NT2/D1 (cell line): ENCODE results near the gene SIKE1.
"Not testable (repeated sequence)": the region's sequence is repeated elsewhere in the genome, so short reads cannot be mapped to it uniquely, and the experiment has no call there.

Source experiments
- DNase-seq: peaks from one replicate; pipeline ENCODE4 v3.0.0-alpha.2; 2011; ENCODE audit warnings: low read depth, low spot score
- H3K27me3 ChIP-seq: 2 replicates; pipeline ENCODE4 v1.6.0; 2011; ENCODE audit warnings: mild to moderate bottlenecking; ENCODE audit not compliant: insufficient read length, insufficient read depth
- H3K36me3 ChIP-seq: 2 replicates; pipeline ENCODE4 v1.6.1; 2011; ENCODE audit warnings: mild to moderate bottlenecking, low read length, mixed read lengths; ENCODE audit not compliant: insufficient read depth, insufficient read length
- H3K4me1 ChIP-seq: 2 replicates; pipeline ENCODE4 v1.5.1; 2011; ENCODE audit not compliant: insufficient read depth, insufficient read length
- H3K4me3 ChIP-seq: 2 replicates; pipeline ENCODE4 v1.5.1; 2011; ENCODE audit warnings: low read depth; ENCODE audit not compliant: insufficient read length
- H3K9ac ChIP-seq: 2 replicates; pipeline ENCODE4 v1.6.0; 2011; ENCODE audit warnings: low read depth; ENCODE audit not compliant: insufficient read length
- H3K9me3 ChIP-seq: 2 replicates; pipeline ENCODE4 v1.5.1; 2011; ENCODE audit warnings: mild to moderate bottlenecking, low read length; ENCODE audit not compliant: insufficient read depth
- SUZ12 ChIP-seq: IDR thresholded peaks from 2 replicates; pipeline ENCODE4 v1.6.1; 2011; ENCODE audit not compliant: insufficient read length, insufficient read depth; ENCODE audit errors: extremely low read depth
- YY1 ChIP-seq: IDR thresholded peaks from 2 replicates; pipeline ENCODE4 v1.6.1; 2011; ENCODE audit not compliant: insufficient read length, insufficient read depth
- ZNF274 ChIP-seq: IDR thresholded peaks from 2 replicates; pipeline ENCODE4 v1.6.1; 2011; ENCODE audit warnings: mild to moderate bottlenecking, low read depth, low read length

SIKE1 gene

DNA sequence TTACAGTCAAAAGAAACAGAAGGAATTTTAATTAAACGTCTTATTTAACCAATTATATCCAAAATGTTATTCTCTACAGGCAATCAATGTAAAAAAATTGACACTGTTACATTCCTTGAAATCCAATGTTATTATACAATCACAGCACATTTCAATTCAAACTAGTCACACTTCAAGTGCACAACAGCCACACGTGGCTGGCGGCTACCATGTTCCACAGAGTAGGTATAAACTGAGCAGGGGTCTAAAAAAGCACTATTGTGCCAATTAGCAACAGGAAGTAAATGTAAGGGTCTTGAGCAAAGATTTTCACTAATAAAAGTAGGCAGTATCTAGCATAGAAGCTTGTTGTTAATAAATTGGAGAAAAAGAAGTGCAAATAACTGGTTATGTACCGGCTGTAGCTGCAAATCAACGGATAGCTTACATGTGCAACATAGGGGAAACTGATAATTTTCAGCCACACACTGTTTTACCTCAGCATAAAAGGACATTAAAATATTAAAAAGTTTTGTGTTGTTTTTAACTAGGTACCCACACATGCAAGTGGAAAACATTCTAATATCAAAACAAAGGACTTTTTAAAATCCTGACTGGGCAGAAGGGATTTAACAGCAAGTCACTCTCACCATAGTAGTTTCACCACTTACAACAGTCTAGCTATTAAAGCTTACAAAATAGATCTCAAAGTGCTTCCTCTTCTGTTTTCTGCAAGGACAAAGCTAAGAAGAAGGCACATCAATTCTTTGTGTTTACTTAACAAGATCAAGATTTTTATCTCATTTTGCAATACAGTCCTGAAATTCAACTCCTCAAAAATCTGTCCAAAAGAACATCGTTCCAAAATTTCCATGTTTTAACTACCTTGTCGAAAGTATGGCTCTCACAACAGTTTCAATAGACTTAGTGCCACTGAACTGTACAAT is 25.2 kb downstream of the SIKE1 start:
- no peak for DNase-seq
- H3K9ac ChIP-seq, result peak overlapping the region; percentile 100

DNA sequence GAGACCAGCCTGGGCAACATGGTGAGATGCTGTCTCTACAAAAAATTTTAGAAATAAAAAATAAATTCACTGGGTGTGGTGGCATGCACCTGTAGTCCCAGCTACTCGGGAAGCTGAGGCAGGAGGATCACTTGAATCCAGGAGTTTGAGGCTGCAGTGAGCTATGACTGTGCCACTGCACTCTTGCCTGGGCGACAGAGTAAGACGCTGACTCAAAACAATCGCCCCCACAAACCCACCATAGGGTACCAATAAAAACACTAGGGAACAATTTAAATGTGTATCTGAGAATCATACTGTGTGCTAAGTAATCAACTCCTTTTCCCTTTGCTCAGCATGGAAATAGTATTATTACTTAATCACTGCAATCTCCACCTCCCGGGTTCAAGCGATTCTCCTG is 26.8 kb downstream of the SIKE1 start:
- not testable (repeated sequence) for DNase-seq, H3K9me3 ChIP-seq, H3K27me3 ChIP-seq, H3K4me3 ChIP-seq, H3K9ac ChIP-seq, H3K4me1 ChIP-seq
- peaks cover 60% of the 10 kb centered on the region for H3K36me3 ChIP-seq

More for the DNA sequence above, 25.2 kb downstream of the SIKE1 start:
- Histone ChIP-seq H3K4me3 (peak overlapping the region; percentile 100), H3K9me3 (no peaks in the 10 kb centered on the region), H3K36me3 (peaks cover 45% of the 10 kb centered on the region), H3K4me1 (peaks cover 3% of the 10 kb centered on the region), H3K27me3 (no peaks in the 10 kb centered on the region)
- TF ChIP-seq YY1 (no peak), SUZ12 (no peak), ZNF274 (no peak)

DNA sequence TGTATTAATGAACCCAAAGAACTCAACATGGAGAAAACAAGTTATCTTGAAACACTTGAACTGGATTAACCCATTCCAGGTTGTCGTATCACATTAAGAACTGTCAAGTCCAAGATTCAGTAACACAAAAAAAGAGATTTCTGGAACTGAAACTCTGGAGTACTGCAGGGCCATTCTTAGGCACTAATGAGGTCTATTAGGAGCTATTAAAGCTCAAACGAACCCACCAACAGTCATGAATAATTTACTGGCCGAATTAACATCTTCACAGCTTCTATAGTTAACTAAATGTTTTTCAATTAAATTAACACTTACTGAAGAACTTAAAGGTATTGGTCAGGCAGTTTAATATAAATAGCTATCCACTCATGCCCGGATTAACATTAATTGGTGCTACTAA is 27.3 kb downstream of the SIKE1 start:
- Histone ChIP-seq H3K27me3 (no peaks in the 10 kb centered on the region), H3K9me3 (no peaks in the 10 kb centered on the region), H3K4me1 (peaks cover 3% of the 10 kb centered on the region), H3K36me3 (peaks cover 66% of the 10 kb centered on the region), H3K4me3 (no peak overlapping the region), H3K9ac (no peak overlapping the region)
- no peak for DNase-seq
- TF ChIP-seq ZNF274 (no peak), SUZ12 (no peak), YY1 (no peak)

DNA sequence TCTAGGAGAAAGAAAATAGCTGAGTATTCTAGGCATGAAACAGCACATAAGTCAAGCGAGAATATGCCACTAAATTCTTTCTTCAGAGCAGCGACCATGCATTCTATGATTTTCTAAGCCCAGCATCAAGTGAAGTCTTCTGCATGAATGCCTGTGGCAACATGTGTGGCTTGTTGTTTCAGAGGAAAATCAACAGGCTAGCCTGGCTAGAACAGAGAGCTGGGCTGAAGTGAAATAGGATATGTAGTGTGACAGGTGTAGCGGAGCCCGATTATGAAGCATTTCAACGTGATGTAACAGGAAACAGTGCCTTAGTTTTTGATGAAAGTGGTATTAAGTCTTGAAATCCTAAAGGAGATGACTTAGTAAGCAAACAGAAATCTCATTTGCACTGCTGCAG is 29.7 kb downstream of the SIKE1 start:
- DNase-seq, result no peak
- peaks cover 3% of the 10 kb centered on the region for H3K4me1 ChIP-seq
- H3K4me3 ChIP-seq, result no peak overlapping the region
- no peaks in the 10 kb centered on the region for H3K9me3 ChIP-seq
- TF ChIP-seq ZNF274 (no peak), SUZ12 (no peak), YY1 (no peak)
- no peaks in the 10 kb centered on the region for H3K27me3 ChIP-seq
- no peak overlapping the region for H3K9ac ChIP-seq
- H3K36me3 ChIP-seq, result peaks cover 75% of the 10 kb centered on the region

DNA sequence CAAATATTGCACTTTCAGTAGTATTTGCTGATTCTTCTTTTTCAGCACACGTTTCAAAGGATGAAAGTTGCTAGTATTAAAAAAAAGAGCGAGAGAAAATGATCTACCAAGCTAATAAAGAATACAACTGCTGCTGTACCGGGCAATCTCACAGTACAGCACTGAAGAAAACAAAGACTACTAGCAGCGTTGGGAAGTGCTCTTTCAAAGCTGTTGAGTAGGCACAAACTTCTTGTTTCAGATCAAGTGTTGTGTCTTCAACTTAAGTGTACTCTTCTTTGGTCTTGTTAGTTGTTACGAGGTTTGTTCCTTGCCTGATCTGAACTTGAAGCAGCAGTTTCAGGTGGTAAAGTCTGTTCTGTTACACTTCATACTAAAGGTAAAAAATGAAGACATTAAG is 30.6 kb downstream of the SIKE1 start:
- Histone ChIP-seq H3K9me3 (no peaks in the 10 kb centered on the region), H3K36me3 (peaks cover 75% of the 10 kb centered on the region), H3K27me3 (no peaks in the 10 kb centered on the region), H3K4me1 (peaks cover 3% of the 10 kb centered on the region), H3K9ac (no peak overlapping the region), H3K4me3 (no peak overlapping the region)
- TF ChIP-seq YY1 (no peak), ZNF274 (no peak), SUZ12 (no peak)
- no peak for DNase-seq

DNA sequence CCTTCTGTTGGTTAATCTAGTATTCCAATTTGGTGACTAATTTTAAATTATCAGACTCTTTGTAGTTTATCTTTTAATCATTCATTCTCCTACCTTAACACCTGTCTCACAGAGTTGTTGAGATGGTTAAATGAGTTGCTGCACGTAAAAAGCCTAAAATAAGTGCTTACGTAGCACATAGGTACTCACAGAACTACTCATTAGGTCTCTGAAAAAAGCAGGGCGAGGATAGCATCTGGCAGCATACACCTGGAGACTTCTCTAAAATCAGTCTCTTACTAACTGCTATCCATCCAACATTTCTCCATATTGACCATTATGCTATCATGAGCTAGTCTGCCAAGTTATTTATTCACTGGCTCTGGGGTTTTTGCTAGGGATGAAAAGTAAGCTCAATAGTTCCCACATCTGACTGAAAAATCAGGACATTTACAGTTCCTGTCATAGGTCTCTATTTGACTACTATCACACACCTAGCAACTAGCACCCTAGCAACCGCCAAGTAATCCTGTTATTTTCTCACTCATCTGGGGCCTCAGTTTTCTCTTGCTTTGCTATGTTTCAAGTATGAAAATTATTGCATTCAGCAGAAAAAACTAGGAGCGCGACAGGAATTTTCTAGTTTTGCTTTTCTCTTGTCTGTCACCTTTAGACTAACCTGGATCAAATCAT is 33.9 kb downstream of the SIKE1 start:
- Histone ChIP-seq H3K27me3 (no peaks in the 10 kb centered on the region), H3K4me3 (no peak overlapping the region), H3K9me3 (no peaks in the 10 kb centered on the region), H3K36me3 (peaks cover 97% of the 10 kb centered on the region), H3K9ac (no peak overlapping the region), H3K4me1 (no peaks in the 10 kb centered on the region)
- DNase-seq, result no peak
- TF ChIP-seq YY1, result no peak
- TF ChIP-seq ZNF274, result no peak
- TF ChIP-seq SUZ12, result no peak

DNA sequence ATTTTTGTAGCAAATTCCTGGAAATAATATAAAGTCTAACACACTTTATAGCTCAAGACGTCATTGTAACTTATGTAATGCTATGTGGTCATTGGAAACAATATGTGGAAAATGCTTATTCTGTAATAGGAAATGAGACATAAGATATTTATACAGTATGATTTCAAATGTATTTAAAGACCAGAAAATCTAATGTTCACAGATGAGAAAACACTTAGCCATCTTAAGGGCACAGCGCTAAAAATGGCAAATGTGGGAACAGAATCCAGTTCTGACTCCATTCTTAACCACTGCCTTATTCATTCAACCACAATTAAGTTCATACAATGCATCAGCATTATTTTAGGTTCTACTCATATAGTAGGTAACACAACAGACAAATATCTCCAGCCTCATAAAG is 35.2 kb downstream of the SIKE1 start:
- no peak for DNase-seq
- Histone ChIP-seq H3K4me1 (no peaks in the 10 kb centered on the region), H3K36me3 (peaks cover 97% of the 10 kb centered on the region), H3K4me3 (no peak overlapping the region), H3K27me3 (no peaks in the 10 kb centered on the region), H3K9me3 (no peaks in the 10 kb centered on the region), H3K9ac (no peak overlapping the region)
- TF ChIP-seq ZNF274 (no peak), SUZ12 (no peak), YY1 (no peak)
